IPS-20b (cell line): ENCODE measurements around the gene MXD3.
"Not testable (repeated sequence)": the region's sequence is repeated elsewhere in the genome, so short reads cannot be mapped to it uniquely, and the experiment has no call there.

Source experiments
- H3K27ac ChIP-seq: one replicate; pipeline ENCODE4 v1.5.1; 2013; ENCODE audit warnings: low read length
- H3K27me3 ChIP-seq: 2 replicates; pipeline ENCODE4 v1.6.1; 2013; ENCODE audit warnings: mild to moderate bottlenecking, low read length, inconsistent platforms; ENCODE audit not compliant: insufficient read depth
- H3K36me3 ChIP-seq: 2 replicates; pipeline ENCODE4 v1.6.1; 2013; ENCODE audit warnings: low read depth, mild to moderate bottlenecking, inconsistent platforms, low read length, moderate library complexity; ENCODE audit not compliant: insufficient read depth
- H3K4me1 ChIP-seq: 2 replicates; pipeline ENCODE4 v1.6.1; 2013; ENCODE audit warnings: mild to moderate bottlenecking, control low read depth, inconsistent platforms, low read length, moderate library complexity; ENCODE audit not compliant: insufficient read depth
- H3K4me3 ChIP-seq: 2 replicates; pipeline ENCODE4 v1.5.1; 2013; ENCODE audit warnings: mild to moderate bottlenecking, low read length, inconsistent platforms
- H3K9ac ChIP-seq: 2 replicates; pipeline ENCODE4 v1.6.1; 2013; ENCODE audit warnings: low read depth, mild to moderate bottlenecking, inconsistent platforms, low read length, moderate library complexity
- H3K9me3 ChIP-seq: 2 replicates; pipeline ENCODE4 v1.6.1; 2013; ENCODE audit warnings: mild to moderate bottlenecking, low read depth, low read length, inconsistent platforms; ENCODE audit not compliant: insufficient read depth

Gene MXD3

GRCh38 chr5:177311723-177312648 lies at the start of gene MXD3:
MXD3 (minus strand) TSS chr5:177311898; CDS start chr5:177311830, 68 bp downstream.
- peak within 1 kb of the TSS; percentile 82 for H3K9ac ChIP-seq
- peaks cover 9% of the 10 kb centered on the region; the same call in 1 of the 2 replicates for H3K4me1 ChIP-seq
- H3K4me3 ChIP-seq = peak within 1 kb of the TSS; percentile 76
- H3K27me3 ChIP-seq = no peaks in the 10 kb centered on the region; the same call in 1 of the 2 replicates
- H3K9me3 ChIP-seq = no peaks in the 10 kb centered on the region
- peak within 1 kb of the TSS; percentile 30 for H3K27ac ChIP-seq
- peaks cover 3% of the 10 kb centered on the region for H3K36me3 ChIP-seq

GRCh38 chr5:177360740-177361139 lies 49.0 kb upstream of the MXD3 start:
- H3K36me3 ChIP-seq, H3K9ac ChIP-seq, H3K4me3 ChIP-seq, H3K27ac ChIP-seq, H3K9me3 ChIP-seq: not testable (repeated sequence)
- peaks cover 10% of the 10 kb centered on the region; the same call in 1 of the 2 replicates for H3K4me1 ChIP-seq
- H3K27me3 ChIP-seq = peaks cover 37% of the 10 kb centered on the region

- peaks cover 39% of the 10 kb centered on the region for H3K27me3 ChIP-seq
- no peaks in the 10 kb centered on the region for H3K36me3 ChIP-seq
- H3K9me3 ChIP-seq = no peaks in the 10 kb centered on the region
- H3K4me3 ChIP-seq = no peak overlapping the region
- peaks cover 7% of the 10 kb centered on the region; the same call in 1 of the 2 replicates for H3K4me1 ChIP-seq
- H3K27ac ChIP-seq = no peak overlapping the region
- H3K9ac ChIP-seq = no peak overlapping the region
Observed at GRCh38 chr5:177359860-177360259, 48.2 kb upstream of the MXD3 start.

GRCh38 chr5:177359451-177359851 lies 47.8 kb upstream of the MXD3 start:
- no peak overlapping the region for H3K27ac ChIP-seq
- peaks cover 7% of the 10 kb centered on the region; the same call in 1 of the 2 replicates for H3K4me1 ChIP-seq
- H3K9ac ChIP-seq = no peak overlapping the region
- H3K36me3 ChIP-seq = no peaks in the 10 kb centered on the region
- no peak overlapping the region for H3K4me3 ChIP-seq
- H3K9me3 ChIP-seq = no peaks in the 10 kb centered on the region
- H3K27me3 ChIP-seq = peaks cover 38% of the 10 kb centered on the region

- H3K27ac ChIP-seq = no peak overlapping the region
- H3K9me3 ChIP-seq = no peaks in the 10 kb centered on the region
- peaks cover 5% of the 10 kb centered on the region; the same call in 1 of the 2 replicates for H3K4me1 ChIP-seq
- no peaks in the 10 kb centered on the region for H3K36me3 ChIP-seq
- no peak overlapping the region for H3K4me3 ChIP-seq
- H3K9ac ChIP-seq = no peak overlapping the region
- H3K27me3 ChIP-seq = peaks cover 30% of the 10 kb centered on the region
Observed at GRCh38 chr5:177358370-177358819, 46.7 kb upstream of the MXD3 start.

GRCh38 chr5:177357459-177358351 lies 46.0 kb upstream of the MXD3 start, which contains the start of gene RGS14:
RGS14 (plus strand) TSS chr5:177357924; CDS start chr5:177358025, 101 bp downstream.
- Histone ChIP-seq H3K9ac (no peak within 1 kb of the TSS), H3K27me3 (peaks cover 29% of the 10 kb centered on the region), H3K36me3 (no peaks in the 10 kb centered on the region), H3K4me3 (no peak within 1 kb of the TSS), H3K9me3 (no peaks in the 10 kb centered on the region), H3K4me1 (peaks cover 5% of the 10 kb centered on the region; the same call in 1 of the 2 replicates), H3K27ac (no peak within 1 kb of the TSS)

GRCh38 chr5:177357146-177357458 lies 45.4 kb upstream of the MXD3 start:
- H3K4me3 ChIP-seq = no peak overlapping the region
- peaks cover 23% of the 10 kb centered on the region for H3K27me3 ChIP-seq
- H3K9ac ChIP-seq = no peak overlapping the region
- H3K4me1 ChIP-seq = peaks cover under 1% of the 10 kb centered on the region; the same call in 1 of the 2 replicates
- H3K9me3 ChIP-seq = no peaks in the 10 kb centered on the region
- H3K36me3 ChIP-seq = no peaks in the 10 kb centered on the region
- no peak overlapping the region for H3K27ac ChIP-seq

- Histone ChIP-seq H3K4me1 (no peaks in the 10 kb centered on the region), H3K4me3 (no peak overlapping the region)
Observed at GRCh38 chr5:177356746-177357145, 45.0 kb upstream of the MXD3 start.

GRCh38 chr5:177355868-177356168 lies 44.1 kb upstream of the MXD3 start:
- Histone ChIP-seq H3K36me3 (no peaks in the 10 kb centered on the region), H3K27ac (no peak overlapping the region), H3K4me1 (no peaks in the 10 kb centered on the region; the same call in 1 of the 2 replicates), H3K4me3 (no peak overlapping the region), H3K9me3 (no peaks in the 10 kb centered on the region), H3K27me3 (peaks cover 19% of the 10 kb centered on the region), H3K9ac (no peak overlapping the region)

More at GRCh38 chr5:177356746-177357145, 45.0 kb upstream of the MXD3 start:
- H3K9me3 ChIP-seq = no peaks in the 10 kb centered on the region
- H3K9ac ChIP-seq = no peak overlapping the region
- H3K27me3 ChIP-seq = peaks cover 19% of the 10 kb centered on the region
- H3K36me3 ChIP-seq = no peaks in the 10 kb centered on the region
- no peak overlapping the region for H3K27ac ChIP-seq

GRCh38 chr5:177355162-177355867 lies 43.6 kb upstream of the MXD3 start:
- Histone ChIP-seq H3K27me3 (peaks cover 19% of the 10 kb centered on the region), H3K36me3 (no peaks in the 10 kb centered on the region), H3K4me1 (peaks cover 4% of the 10 kb centered on the region), H3K9me3 (no peaks in the 10 kb centered on the region), H3K4me3 (no peak overlapping the region), H3K27ac (no peak overlapping the region), H3K9ac (no peak overlapping the region)

- no peak overlapping the region for H3K9ac ChIP-seq
Observed at GRCh38 chr5:177354711-177355110, 43.0 kb upstream of the MXD3 start.

More at GRCh38 chr5:177354711-177355110, 43.0 kb upstream of the MXD3 start:
- peaks cover 19% of the 10 kb centered on the region for H3K27me3 ChIP-seq
- H3K4me3 ChIP-seq = no peak overlapping the region
- H3K27ac ChIP-seq = no peak overlapping the region
- no peaks in the 10 kb centered on the region for H3K9me3 ChIP-seq
- 0 out of 2 replicates have a peak, but pooled peaks cover under 1% of the 10 kb centered on the region for H3K36me3 ChIP-seq
- peaks cover 7% of the 10 kb centered on the region for H3K4me1 ChIP-seq
